GM21786 (cell line): ENCODE data around the gene CPVL.
A peak's percentile ranks its signal among the peaks of the same experiment; 100 is the strongest.
"Not testable (repeated sequence)": the region's sequence is repeated elsewhere in the genome, so short reads cannot be mapped to it uniquely, and the experiment has no call there.

ENCODE experiments used
- ATAC-seq: cut with Tn5 transposase; IDR thresholded peaks from one replicate; pipeline ENCODE4 v1.9.1; 2021; ENCODE audit not compliant: unreplicated experiment

The CPVL gene

GRCh38 chr7:29093091-29093490 lies 53.2 kb downstream of the CPVL start:
- ATAC-seq, result not testable (repeated sequence)

GRCh38 chr7:29091715-29092114 lies 54.6 kb downstream of the CPVL start:
- ATAC-seq, result peak; percentile 80

- peak; percentile 14 for ATAC-seq
These were observed 55.3 kb downstream of the CPVL start for GRCh38 chr7:29090836-29091601.

- no peak for ATAC-seq
These were observed 56.1 kb downstream of the CPVL start for GRCh38 chr7:29090151-29090805.

- no peak for ATAC-seq
These were observed 58.5 kb downstream of the CPVL start for GRCh38 chr7:29087840-29088170.

GRCh38 chr7:29086545-29086944 lies 59.8 kb downstream of the CPVL start:
- no peak for ATAC-seq

GRCh38 chr7:29084832-29085231 lies 61.5 kb downstream of the CPVL start:
- ATAC-seq, result peak; percentile 82

- no peak for ATAC-seq
These were observed 65.5 kb downstream of the CPVL start for GRCh38 chr7:29080803-29081202.

GRCh38 chr7:29078311-29079260 lies 67.8 kb downstream of the CPVL start:
- no peak for ATAC-seq

- ATAC-seq, result no peak
These were observed 68.5 kb downstream of the CPVL start for GRCh38 chr7:29077854-29078253.

GRCh38 chr7:29077176-29077575 lies 69.2 kb downstream of the CPVL start:
- no peak for ATAC-seq

GRCh38 chr7:29076631-29077030 lies 69.7 kb downstream of the CPVL start:
- no peak for ATAC-seq

GRCh38 chr7:29075606-29076005 lies 70.7 kb downstream of the CPVL start:
- ATAC-seq, result no peak

GRCh38 chr7:29071203-29071874 lies 75.0 kb downstream of the CPVL start:
- ATAC-seq, result no peak

- ATAC-seq, result no peak
These were observed 79.7 kb downstream of the CPVL start for GRCh38 chr7:29066641-29067040.

GRCh38 chr7:29065181-29065857 lies 81.0 kb downstream of the CPVL start:
- ATAC-seq, result no peak

GRCh38 chr7:29063872-29064271 lies 82.5 kb downstream of the CPVL start:
- ATAC-seq, result no peak

- no peak for ATAC-seq
These were observed 83.1 kb downstream of the CPVL start for GRCh38 chr7:29063236-29063635.

GRCh38 chr7:29053105-29053872 lies 93.0 kb downstream of the CPVL start:
- no peak for ATAC-seq

GRCh38 chr7:29046978-29047377 lies 99.4 kb downstream of the CPVL start:
- ATAC-seq, result no peak
